ENCODE measurements around the gene CDK11A. TPM values are rescaled to one million over a fixed set of nuclear protein-coding genes. Genes with fewer than 3 reads are reported as not detected.
"Not testable (repeated sequence)": the region's sequence is repeated elsewhere in the genome, so short reads cannot be mapped to it uniquely, and the experiment has no call there.

CDK11A gene
- total RNA-seq, 3 donors from 2014 or later, result 27.8 to 51.8 (median 41.6) TPM

DNA sequence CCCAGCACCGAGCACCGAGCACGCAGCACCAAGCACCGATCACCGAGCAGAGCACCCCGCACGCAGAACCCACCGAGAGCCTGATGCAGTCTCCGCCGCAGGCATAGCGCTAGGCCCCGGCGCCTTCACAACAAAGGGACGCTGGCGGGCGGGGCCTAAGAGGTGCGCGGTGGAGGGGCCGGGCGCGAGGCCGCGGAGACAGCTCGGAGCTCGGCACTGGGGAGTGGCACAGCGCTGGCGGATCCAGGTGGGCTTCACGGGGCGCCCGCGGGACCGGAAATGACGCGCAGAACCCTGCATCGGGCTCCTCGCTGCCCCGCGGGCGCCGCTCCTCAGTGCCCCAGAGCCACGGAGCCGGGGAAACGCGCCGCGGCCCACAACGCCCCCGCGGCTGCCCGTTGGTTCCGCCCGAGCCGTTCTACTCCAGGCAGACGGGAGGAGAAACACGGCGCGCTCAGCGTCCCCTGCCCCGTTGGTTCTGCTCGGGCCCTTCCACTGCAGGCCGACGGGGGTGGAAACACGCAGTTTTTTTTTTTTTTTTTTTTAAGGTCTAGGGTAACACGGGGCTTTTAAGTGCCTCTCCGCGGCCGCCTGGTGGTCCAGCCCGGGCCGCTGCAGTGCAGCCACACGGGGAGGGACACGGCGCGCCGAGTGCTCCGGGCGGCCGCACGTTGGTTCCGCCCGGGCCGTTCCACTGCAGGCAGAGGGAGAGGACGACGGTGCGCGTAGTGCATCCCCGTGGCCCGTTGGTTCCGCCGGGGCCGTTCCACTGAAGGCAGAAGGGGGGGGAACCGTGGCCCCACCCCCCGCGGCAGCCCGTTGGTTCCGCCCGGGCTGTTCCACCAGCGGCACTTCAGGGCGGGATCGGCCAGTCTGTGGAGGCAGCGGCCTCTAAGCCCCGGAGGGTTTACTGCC is 21.8 kb upstream of the CDK11A start:
- intact Hi-C loops (cut with DNase I; ENCODE audit: low total_unique reads); H3K27me3 ChIP-seq; H3K9me3 ChIP-seq; H3K4me1 ChIP-seq; H3K36me3 ChIP-seq: not testable (repeated sequence)
- Histone ChIP-seq H3K4me3 (peak overlapping the region; percentile 40 to 77 (median 57)), H3K27ac (peak overlapping the region; percentile 91 to 92)
- TF ChIP-seq, protein P1, sequence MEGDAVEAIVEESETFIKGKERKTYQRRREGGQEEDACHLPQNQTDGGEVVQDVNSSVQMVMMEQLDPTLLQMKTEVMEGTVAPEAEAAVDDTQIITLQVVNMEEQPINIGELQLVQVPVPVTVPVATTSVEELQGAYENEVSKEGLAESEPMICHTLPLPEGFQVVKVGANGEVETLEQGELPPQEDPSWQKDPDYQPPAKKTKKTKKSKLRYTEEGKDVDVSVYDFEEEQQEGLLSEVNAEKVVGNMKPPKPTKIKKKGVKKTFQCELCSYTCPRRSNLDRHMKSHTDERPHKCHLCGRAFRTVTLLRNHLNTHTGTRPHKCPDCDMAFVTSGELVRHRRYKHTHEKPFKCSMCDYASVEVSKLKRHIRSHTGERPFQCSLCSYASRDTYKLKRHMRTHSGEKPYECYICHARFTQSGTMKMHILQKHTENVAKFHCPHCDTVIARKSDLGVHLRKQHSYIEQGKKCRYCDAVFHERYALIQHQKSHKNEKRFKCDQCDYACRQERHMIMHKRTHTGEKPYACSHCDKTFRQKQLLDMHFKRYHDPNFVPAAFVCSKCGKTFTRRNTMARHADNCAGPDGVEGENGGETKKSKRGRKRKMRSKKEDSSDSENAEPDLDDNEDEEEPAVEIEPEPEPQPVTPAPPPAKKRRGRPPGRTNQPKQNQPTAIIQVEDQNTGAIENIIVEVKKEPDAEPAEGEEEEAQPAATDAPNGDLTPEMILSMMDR (IDR thresholded peaks at IDR 0.05), result peak in 1 of 3 donors; percentile 56
- TF ChIP-seq POLR2AphosphoS5 (IDR thresholded peaks at IDR 0.05), result peak; percentile 85 to 96 (median 94)
- DNase-seq (ENCODE audit: low spot score in 2 of 2), result peak in 1 of 2 donors; percentile 90

DNA sequence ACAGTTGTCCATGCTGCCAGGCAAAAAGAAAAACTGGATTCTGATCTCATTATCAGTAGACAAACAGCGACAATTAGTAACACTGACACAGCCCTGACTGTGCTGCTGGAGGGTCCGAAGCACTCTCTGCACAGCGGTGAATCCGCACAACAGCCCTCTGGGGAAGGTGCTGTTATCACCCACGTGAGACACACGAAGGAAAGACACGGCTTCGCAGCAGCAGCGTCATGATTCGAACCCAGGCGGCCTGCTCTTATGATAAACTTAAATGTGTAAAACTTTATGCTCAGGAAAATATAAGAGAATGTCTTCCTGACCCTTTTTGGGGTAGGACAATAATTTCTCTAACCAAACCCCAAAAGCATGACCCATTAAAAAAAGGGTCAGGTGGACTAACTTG is 18.4 kb upstream of the CDK11A start:
- DNase-seq (ENCODE audit: low spot score in 2 of 2); intact Hi-C loops (cut with DNase I; ENCODE audit: low total_unique reads); H3K4me1 ChIP-seq: not testable (repeated sequence)

GRCh38 chr1:1741013-1741412 is 16.9 kb upstream of the CDK11A start:
- H3K27ac ChIP-seq, result peak overlapping the region in 1 of 2 donors; percentile 71

More for the DNA sequence above, 18.4 kb upstream of the CDK11A start:
- H3K4me3 ChIP-seq, H3K9me3 ChIP-seq, H3K27me3 ChIP-seq, H3K27ac ChIP-seq, H3K36me3 ChIP-seq: not testable (repeated sequence)

GRCh38 chr1:1738799-1739337 is 14.7 kb upstream of the CDK11A start:
- H3K36me3 ChIP-seq; H3K27me3 ChIP-seq; H3K4me1 ChIP-seq; H3K9me3 ChIP-seq; DNase-seq (ENCODE audit: low spot score in 2 of 2); H3K4me3 ChIP-seq; intact Hi-C loops (cut with DNase I; ENCODE audit: low total_unique reads): not testable (repeated sequence)
- H3K27ac ChIP-seq, result peak overlapping the region in 1 of 2 donors; percentile 28

More at GRCh38 chr1:1741013-1741412, 16.9 kb upstream of the CDK11A start:
- H3K4me3 ChIP-seq; DNase-seq (ENCODE audit: low spot score in 2 of 2); H3K9me3 ChIP-seq; intact Hi-C loops (cut with DNase I; ENCODE audit: low total_unique reads); H3K27me3 ChIP-seq; H3K4me1 ChIP-seq; H3K36me3 ChIP-seq: not testable (repeated sequence)

DNA sequence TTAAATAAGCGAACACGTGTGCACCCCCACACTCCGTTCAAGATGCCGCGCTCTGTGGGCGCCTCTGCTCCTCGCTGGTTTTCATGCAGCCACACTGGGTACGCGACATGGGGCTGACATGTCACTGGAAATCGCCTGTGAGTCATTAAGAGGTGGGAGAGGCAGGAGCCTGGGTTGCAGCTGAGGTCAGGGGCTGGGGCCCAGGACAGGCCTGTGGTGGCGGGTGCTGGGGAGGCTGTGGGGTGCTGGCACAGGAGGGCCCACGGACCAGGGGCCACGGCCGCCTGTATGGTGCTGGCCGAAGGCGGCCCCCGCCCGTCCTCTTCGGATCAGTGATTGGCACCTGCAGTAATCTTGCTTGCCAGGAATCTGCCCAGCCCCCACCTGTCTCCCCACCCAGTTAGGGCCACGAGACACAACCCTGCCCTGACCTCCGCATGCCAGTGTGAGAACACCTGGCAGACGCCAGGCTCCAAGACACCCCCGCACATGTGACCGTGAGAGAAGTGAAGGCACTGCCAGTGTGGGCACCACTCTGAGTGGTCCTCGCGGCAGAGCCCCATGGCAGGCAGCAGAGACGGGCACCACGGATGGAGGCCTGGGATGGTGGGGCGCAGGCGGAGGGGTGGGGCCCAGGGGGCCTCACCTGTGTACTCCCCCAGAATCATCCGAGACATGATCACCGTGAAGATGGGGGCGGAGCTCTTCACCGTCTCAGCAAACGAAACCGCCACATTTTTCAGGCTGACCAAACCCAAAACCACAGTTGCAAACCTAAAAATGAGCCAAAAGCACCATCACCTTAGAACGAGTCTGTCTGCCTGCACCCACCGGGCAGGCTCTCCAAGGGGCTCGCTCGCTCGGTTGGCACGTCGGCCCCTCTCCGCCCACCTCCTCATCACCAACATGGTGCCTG is 13.8 kb upstream of the CDK11A start:
- intact Hi-C loops (cut with DNase I; ENCODE audit: low total_unique reads); H3K4me1 ChIP-seq; H3K27me3 ChIP-seq; H3K36me3 ChIP-seq; H3K4me3 ChIP-seq; DNase-seq (ENCODE audit: low spot score in 2 of 2); H3K9me3 ChIP-seq; H3K27ac ChIP-seq: not testable (repeated sequence)

GRCh38 chr1:1732381-1732780 is 8.2 kb upstream of the CDK11A start:
- Histone ChIP-seq H3K27me3 (no peaks in the 10 kb centered on the region), H3K36me3 (no peaks in the 10 kb centered on the region), H3K27ac (no peak overlapping the region), H3K4me3 (no peak overlapping the region), H3K4me1 (no peaks in the 10 kb centered on the region), H3K9me3 (no peaks in the 10 kb centered on the region)
- intact Hi-C loops (cut with DNase I; ENCODE audit: low total_unique reads), result no loop called here
- no peak for DNase-seq (ENCODE audit: low spot score in 2 of 2)
- TF ChIP-seq, protein P1 (IDR thresholded peaks at IDR 0.05), result no peak
- TF ChIP-seq POLR2A (IDR thresholded peaks at IDR 0.05) (no peak), POLR2AphosphoS5 (IDR thresholded peaks at IDR 0.05) (no peak)

Data from breast epithelium (tissue), 4 donors.